MM.1S (cell line): Measurements from ENCODE around the gene SMR3A.

ENCODE experiments used
- DNase-seq: peaks from one replicate; pipeline ENCODE4 v3.0.0-alpha.2; 2015
- H2AFZ ChIP-seq: fragments of 300-600 bp; sonication (generic); 2 replicates; pipeline ENCODE4 v1.6.0; 2016; ENCODE audit warnings: antibody characterized with exemption, low read length
- H3F3A ChIP-seq: fragments of 300-600 bp; sonication (generic); 2 replicates; pipeline ENCODE4 v1.6.1; 2016; ENCODE audit warnings: mild to moderate bottlenecking, antibody characterized with exemption, low read length, moderate library complexity, mixed read lengths; ENCODE audit not compliant: insufficient read depth
- H3K27ac ChIP-seq: fragments of 300-600 bp; sonication (generic); 2 replicates; pipeline ENCODE4 v1.5.1; 2016; ENCODE audit warnings: mild to moderate bottlenecking, low read length
- H3K27me3 ChIP-seq: fragments of 300-600 bp; sonication (generic); replicated peaks from 2 replicates; pipeline ENCODE4 v1.6.0; 2016; ENCODE audit warnings: low read length; ENCODE audit not compliant: insufficient read depth
- H3K36me3 ChIP-seq: fragments of 300-600 bp; sonication (generic); replicated peaks from 2 replicates; pipeline ENCODE4 v1.6.1; 2016; ENCODE audit warnings: mild to moderate bottlenecking, low read length, mixed read lengths; ENCODE audit not compliant: insufficient read depth
- H3K4me1 ChIP-seq: fragments of 300-600 bp; sonication (generic); 2 replicates; pipeline ENCODE4 v1.6.1; 2016; ENCODE audit warnings: low read length, mixed read lengths
- H3K4me2 ChIP-seq: fragments of 300-600 bp; sonication (generic); 2 replicates; pipeline ENCODE4 v1.6.0; 2016; ENCODE audit warnings: low read depth, low read length
- H3K4me3 ChIP-seq: fragments of 300-600 bp; sonication (generic); 2 replicates; pipeline ENCODE4 v1.5.1; 2016; ENCODE audit warnings: low read length, mixed read lengths
- H3K79me2 ChIP-seq: fragments of 300-600 bp; sonication (generic); 2 replicates; pipeline ENCODE4 v1.6.1; 2016; ENCODE audit warnings: mixed run types, low read length, mixed read lengths
- H3K9ac ChIP-seq: fragments of 300-600 bp; sonication (generic); 2 replicates; pipeline ENCODE4 v1.6.1; 2016; ENCODE audit warnings: low read length, mixed read lengths
- H3K9me2 ChIP-seq: fragments of 300-600 bp; sonication (generic); replicated peaks from 2 replicates; pipeline ENCODE4 v1.6.1; 2016; ENCODE audit warnings: mild to moderate bottlenecking, low read length, mixed read lengths; ENCODE audit not compliant: insufficient read depth
- H3K9me3 ChIP-seq: fragments of 300-600 bp; sonication (generic); replicated peaks from 2 replicates; pipeline ENCODE4 v1.6.1; 2016; ENCODE audit warnings: mild to moderate bottlenecking, low read length, mixed read lengths; ENCODE audit not compliant: insufficient read depth
- H4K20me1 ChIP-seq: fragments of 300-600 bp; sonication (generic); 2 replicates; pipeline ENCODE4 v1.6.1; 2016; ENCODE audit warnings: mild to moderate bottlenecking, low read length, moderate library complexity, mixed read lengths; ENCODE audit not compliant: insufficient read depth
- CTCF ChIP-seq: fragments of 300-600 bp; sonication (generic); IDR thresholded peaks from 2 replicates; pipeline ENCODE4 v1.5.1; 2016; ENCODE audit warnings: antibody characterized with exemption, low read length, mixed read lengths
- EZH2 ChIP-seq: fragments of 300-600 bp; sonication (generic); optimal IDR thresholded peaks from 2 replicates; pipeline ENCODE3; 2017; ENCODE audit warnings: low read depth, mild to moderate bottlenecking, antibody characterized with exemption, low read length, mixed read lengths
- EZH2phosphoT487 ChIP-seq: fragments of 300-600 bp; sonication (generic); IDR thresholded peaks from 2 replicates; pipeline ENCODE4 v1.6.1; 2018; ENCODE audit warnings: antibody characterized with exemption, low read length

SMR3A gene

GRCh38 chr4:70380578-70380977, 20.0 kb downstream of the SMR3A start:
- Histone ChIP-seq H2AFZ (no peak overlapping the region), H3K27me3 (no peaks in the 10 kb centered on the region), H3K9me2 (no peaks in the 10 kb centered on the region), H3K36me3 (no peaks in the 10 kb centered on the region), H3K9me3 (no peaks in the 10 kb centered on the region), H3K27ac (no peak overlapping the region), H4K20me1 (no peaks in the 10 kb centered on the region), H3K4me1 (no peaks in the 10 kb centered on the region), H3K9ac (no peak overlapping the region), H3F3A (no peaks in the 10 kb centered on the region), H3K79me2 (no peaks in the 10 kb centered on the region), H3K4me2 (no peak overlapping the region), H3K4me3 (no peak overlapping the region)
- no peak for DNase-seq
- no peak for TF ChIP-seq CTCF

GRCh38 chr4:70382691-70383181, 22.2 kb downstream of the SMR3A start, which contains the start of gene SMR3B:
Gene SMR3B (plus strand): TSS chr4:70383131. CDS start chr4:70384511, 1,380 bp downstream.
- Histone ChIP-seq H3K36me3 (no peaks in the 10 kb centered on the region), H3K4me3 (no peak within 1 kb of the TSS), H3K27me3 (no peaks in the 10 kb centered on the region), H3K9me2 (no peaks in the 10 kb centered on the region), H3K9ac (no peak within 1 kb of the TSS), H2AFZ (no peak within 1 kb of the TSS), H3K79me2 (no peaks in the 10 kb centered on the region), H3F3A (no peaks in the 10 kb centered on the region), H3K9me3 (no peaks in the 10 kb centered on the region), H3K4me1 (peaks cover 4% of the 10 kb centered on the region), H4K20me1 (no peaks in the 10 kb centered on the region), H3K4me2 (no peak within 1 kb of the TSS), H3K27ac (no peak within 1 kb of the TSS)
- no peak for TF ChIP-seq EZH2phosphoT487
- TF ChIP-seq EZH2, result no peak
- no peak for TF ChIP-seq CTCF
- DNase-seq, result no peak

GRCh38 chr4:70392057-70392776, 31.7 kb downstream of the SMR3A start:
- H3K79me2 ChIP-seq, result no peaks in the 10 kb centered on the region
- DNase-seq, result peak; percentile 63
- H3K27me3 ChIP-seq, result no peaks in the 10 kb centered on the region
- H3K4me1 ChIP-seq, result peaks cover 15% of the 10 kb centered on the region
- peaks cover 12% of the 10 kb centered on the region for H3F3A ChIP-seq
- H3K4me2 ChIP-seq, result peak overlapping the region; percentile 57
- peak overlapping the region; percentile 69; the same call in 1 of the 2 replicates for H3K27ac ChIP-seq
- TF ChIP-seq EZH2phosphoT487 (no peak), EZH2 (no peak), CTCF (no peak)
- H3K9ac ChIP-seq, result peak overlapping the region; percentile 27; the same call in 1 of the 2 replicates
- H4K20me1 ChIP-seq, result no peaks in the 10 kb centered on the region
- H3K9me3 ChIP-seq, result no peaks in the 10 kb centered on the region
- H3K9me2 ChIP-seq, result no peaks in the 10 kb centered on the region
- H3K4me3 ChIP-seq, result peak overlapping the region; percentile 26
- no peak overlapping the region for H2AFZ ChIP-seq
- no peaks in the 10 kb centered on the region for H3K36me3 ChIP-seq
